Endothelial cell of umbilical vein (primary cell): ENCODE measurements around the gene KPNA1. TPM values are rescaled to one million over a fixed set of nuclear protein-coding genes. Genes with fewer than 3 reads are reported as not detected.

Experiments used
- BruUV-seq: library from RNA; stranded (reverse); fragments of 400-500 nt; replicated peaks from 2 replicates; lab custom pipeline; 2021; lab: Mats Ljungman, UMichigan
- CTCF ChIA-PET: fragments of 300-600, 350-600 bp; sonication (Branson Sonifier 250); formaldehyde crosslinking; loops from one replicate; lab custom pipeline; 2021; ENCODE audit warnings: antibody characterized with exemption, inconsistent platforms; lab: Charles Lee
- POLR2A ChIA-PET: fragments of 300-600, 350-600 bp; sonication (Branson Sonifier 250); formaldehyde crosslinking; loops from one replicate; lab custom pipeline; 2021; ENCODE audit warnings: antibody characterized with exemption, inconsistent platforms; lab: Charles Lee
- DNase-seq: peaks from one replicate; pipeline ENCODE4 v3.0.0-alpha.2; 2011; ENCODE audit warnings: low read depth, low spot score
- FAIRE-seq: peaks from 2 replicates; lab custom pipeline; 2011; peaks lifted over from hg19 to GRCh38; lab: Jason Lieb, UNC
- H2AFZ ChIP-seq: 2 replicates; pipeline ENCODE4 v1.6.0; 2012; ENCODE audit warnings: low read depth, low read length, control low read depth, inconsistent platforms
- H3K27ac ChIP-seq: 2 replicates; pipeline ENCODE4 v1.5.1; 2011; ENCODE audit warnings: low read depth, mild to moderate bottlenecking, control low read depth, low read length, moderate library complexity; ENCODE audit not compliant: insufficient read depth
- H3K27me3 ChIP-seq, 2 experiments: 2 replicates each; pipeline versions ENCODE4 v1.6.0 to v1.6.1; 2011; ENCODE audit warnings: low read length in 2 of 2, mixed read lengths in 1 of 2; ENCODE audit not compliant: control insufficient read depth in 2 of 2, insufficient read depth in 2 of 2
- H3K36me3 ChIP-seq, 2 experiments: 2 replicates in 1 of 2; 3 replicates in 1 of 2; pipeline ENCODE4 v1.5.1; 2011; ENCODE audit warnings: low read length in 2 of 2, mild to moderate bottlenecking in 1 of 2, moderate library complexity in 1 of 2; ENCODE audit not compliant: control insufficient read depth in 2 of 2, insufficient read depth in 2 of 2; ENCODE audit errors: extremely low read depth in 1 of 2
- H3K4me1 ChIP-seq: 3 replicates; pipeline ENCODE4 v1.5.1; 2011; ENCODE audit warnings: mild to moderate bottlenecking, low read length; ENCODE audit not compliant: control insufficient read depth, insufficient read depth; ENCODE audit errors: extremely low read depth
- H3K4me2 ChIP-seq: 2 replicates; pipeline ENCODE4 v1.6.1; 2011; ENCODE audit warnings: low read length, control low read depth, mixed read lengths; ENCODE audit not compliant: insufficient read depth
- H3K4me3 ChIP-seq, 3 experiments: fragments of 200-600 bp in 1 of 3; sonication (generic), shearing (Covaris generic) in 1 of 3; replicated peaks in 1 of 3; 2 replicates each; pipeline ENCODE4 v1.5.1; 2011 to 2016; ENCODE audit warnings: control low read depth in 3 of 3, low read length in 3 of 3, mild to moderate bottlenecking in 2 of 3, inconsistent platforms in 1 of 3, low read depth in 1 of 3, moderate library complexity in 1 of 3; ENCODE audit not compliant: insufficient read depth in 1 of 3
- H3K79me2 ChIP-seq: 2 replicates; pipeline ENCODE4 v1.6.0; 2012; ENCODE audit warnings: low read length, inconsistent platforms; ENCODE audit not compliant: control insufficient read depth, insufficient read depth
- H3K9ac ChIP-seq: replicated peaks from 2 replicates; pipeline ENCODE3; 2011; ENCODE audit warnings: low read length, control low read depth; ENCODE audit not compliant: insufficient read depth; ENCODE audit errors: extremely low read depth
- H3K9me1 ChIP-seq: replicated peaks from 3 replicates; pipeline ENCODE4 v1.6.0; 2011; ENCODE audit warnings: mild to moderate bottlenecking, low read length; ENCODE audit not compliant: control insufficient read depth, insufficient read depth; ENCODE audit errors: extremely low read depth
- H3K9me3 ChIP-seq: replicated peaks from 2 replicates; pipeline ENCODE4 v1.5.1; 2012; ENCODE audit warnings: low read length, inconsistent platforms; ENCODE audit not compliant: control insufficient read depth, insufficient read depth
- H4K20me1 ChIP-seq: replicated peaks from 2 replicates; pipeline ENCODE3; 2011; ENCODE audit warnings: mild to moderate bottlenecking, low read length; ENCODE audit not compliant: control insufficient read depth, insufficient read depth; ENCODE audit errors: extremely low read depth
- CTCF ChIP-seq, 2 donors: IDR thresholded peaks; 1 replicate in 1 of 2; 2 replicates in 1 of 2; pipeline ENCODE4 v1.5.1; 2011; ENCODE audit warnings: low read length in 2 of 2, mild to moderate bottlenecking in 2 of 2, moderate library complexity in 2 of 2, control low read depth in 1 of 2, inconsistent platforms in 1 of 2, low read depth in 1 of 2; ENCODE audit not compliant: insufficient read depth in 1 of 2; ENCODE audit errors: extremely low read depth in 1 of 2
- EZH2 ChIP-seq: IDR thresholded peaks from 2 replicates; pipeline ENCODE4 v1.6.1; 2012; ENCODE audit warnings: borderline replicate concordance, low read depth, mild to moderate bottlenecking, moderate library complexity, low read length, inconsistent platforms; ENCODE audit not compliant: severe bottlenecking
- FOS ChIP-seq: IDR thresholded peaks from 2 replicates; pipeline ENCODE4 v1.6.1; 2011; ENCODE audit warnings: mild to moderate bottlenecking, low read length, moderate library complexity, borderline replicate concordance; ENCODE audit not compliant: insufficient read depth
- GATA2 ChIP-seq: IDR thresholded peaks from 2 replicates; pipeline ENCODE4 v1.7.0; 2011; ENCODE audit warnings: low read depth, mild to moderate bottlenecking, moderate library complexity, mixed read lengths, low read length; ENCODE audit not compliant: insufficient read length, insufficient read depth
- JUN ChIP-seq: IDR thresholded peaks from 2 replicates; pipeline ENCODE4 v1.6.1; 2011; ENCODE audit warnings: borderline replicate concordance, low read depth; ENCODE audit not compliant: insufficient read length, insufficient read depth
- MAX ChIP-seq: IDR thresholded peaks from 2 replicates; pipeline ENCODE4 v1.6.1; 2011; ENCODE audit not compliant: insufficient read depth, insufficient read length
- MYC ChIP-seq: IDR thresholded peaks from one replicate; pipeline ENCODE4 v1.6.1; 2011; ENCODE audit warnings: mild to moderate bottlenecking, low read depth, low read length
- POLR2A ChIP-seq: IDR thresholded peaks from 2 replicates; pipeline ENCODE4 v1.6.1; 2012; ENCODE audit warnings: low read depth, mild to moderate bottlenecking, control low read depth, low read length
- POLR2AphosphoS5 ChIP-seq: IDR thresholded peaks from 2 replicates; pipeline ENCODE4 v1.6.1; 2012; ENCODE audit warnings: low read depth, mild to moderate bottlenecking, control low read depth, low read length, moderate library complexity; ENCODE audit not compliant: insufficient read depth
- dilution Hi-C: fragments of 300-500 bp; cut with MboI; formaldehyde crosslinking; loops from one replicate; pipeline ENCODE4 v1.15.0; 2019; ENCODE audit warnings: low sequenced_read_pairs; ENCODE audit not compliant: extremely low pct_ligation_motif_present
- intact Hi-C: fragments of 100-400 bp; cut with micrococcal nuclease; formaldehyde crosslinking; loops from one replicate; pipeline ENCODE4 v1.10.0; 2022
- polyA plus RNA-seq, 4 experiments: library from polyadenylated mRNA; depleted of rRNA in 3 of 4; stranded (reverse) in 3 of 4; unstranded in 1 of 4; fragments of >200 nt; gene quantifications; 2 replicates each; pipeline versions ENCODE4 v1.2.1 to v1.2.3, GENCODE V29; 2011 to 2012; ENCODE audit warnings: missing spikeins in 1 of 4
- total RNA-seq: library from RNA; stranded (reverse); gene quantifications from 2 replicates; pipeline ENCODE4 v1.2.3, GENCODE V29; 2021

Gene KPNA1
- total and polyA plus RNA-seq, 2 donors (not counting 3 experiments of a cell fraction or from before 2014, with no cell fraction given): 24.4 to 110 TPM

- H3K4me3 ChIP-seq: no peak overlapping the region
- H3K9ac ChIP-seq: no peak overlapping the region
- H4K20me1 ChIP-seq: no peaks in the 10 kb centered on the region
- intact Hi-C loops: loop anchor here (2.0 kb wide), 1 partner anchor 100 kb away; no protein-coding TSS in a partner anchor
- H3K79me2 ChIP-seq: no peaks in the 10 kb centered on the region
- H3K4me2 ChIP-seq: no peak overlapping the region
- H3K36me3 ChIP-seq: peaks cover 0 to 2% of the 10 kb centered on the region in 2 experiments
- BruUV-seq: no TSS peak
- H3K27me3 ChIP-seq: no peaks in the 10 kb centered on the region
- no peaks in the 10 kb centered on the region for H3K9me1 ChIP-seq
- no peak overlapping the region for H2AFZ ChIP-seq
- H3K9me3 ChIP-seq: no peaks in the 10 kb centered on the region
- H3K4me1 ChIP-seq: peaks cover 6% of the 10 kb centered on the region
- DNase-seq (no peak), FAIRE-seq (no peak)
- dilution Hi-C loops: no loop called here
- ChIA-PET POLR2A (no interaction called here), CTCF (interaction anchor here (1.2 to 8.8 kb wide), 3 partner anchors 17 to 120 kb away, joined by 3 to 129 read pairs (median 3); partner anchors contain the start of gene PARP14)
- TF ChIP-seq POLR2AphosphoS5 (no peak), CTCF (IDR thresholded peaks at IDR 0.05; ENCODE audit: extremely low read depth in 1 of 2, insufficient read depth in 1 of 2, low read depth in 1 of 2, low read length in 2 of 2) (no peak), MYC (no peak)
- H3K27ac ChIP-seq: no peak overlapping the region
These were observed 43.9 kb upstream of the KPNA1 start for GRCh38 chr3:122558605-122559004.

GRCh38 chr3:122557356-122557755 lies 42.6 kb upstream of the KPNA1 start:
- CTCF ChIA-PET: interaction anchor here (1.2 kb wide), 1 partner anchor 164 kb away, joined by 4 read pairs; no protein-coding TSS in a partner anchor
- H3K9me3 ChIP-seq: no peaks in the 10 kb centered on the region

More at GRCh38 chr3:122557356-122557755, 42.6 kb upstream of the KPNA1 start:
- FAIRE-seq (no peak), DNase-seq (no peak)
- no peaks in the 10 kb centered on the region for H4K20me1 ChIP-seq
- H3K4me3 ChIP-seq: no peak overlapping the region
- no peak for TF ChIP-seq FOS
- no peak for TF ChIP-seq MAX
- TF ChIP-seq POLR2AphosphoS5: no peak
- TF ChIP-seq GATA2: no peak
- TF ChIP-seq CTCF (IDR thresholded peaks at IDR 0.05; ENCODE audit: extremely low read depth in 1 of 2, insufficient read depth in 1 of 2, low read depth in 1 of 2, low read length in 2 of 2): no peak
- no peak for TF ChIP-seq POLR2A
- no peak for TF ChIP-seq JUN
- TF ChIP-seq MYC: no peak
- no peak for TF ChIP-seq EZH2
- intact Hi-C loops (no loop called here), dilution Hi-C loops (no loop called here)
- H3K27me3 ChIP-seq: no peaks in the 10 kb centered on the region
- BruUV-seq: no TSS peak
- no peaks in the 10 kb centered on the region for H3K79me2 ChIP-seq
- H3K9me1 ChIP-seq: no peaks in the 10 kb centered on the region
- H3K4me1 ChIP-seq: no peaks in the 10 kb centered on the region
- H3K9ac ChIP-seq: no peak overlapping the region
- no peak overlapping the region for H3K27ac ChIP-seq
- H3K4me2 ChIP-seq: no peak overlapping the region
- no peak overlapping the region for H2AFZ ChIP-seq
- POLR2A ChIA-PET: no interaction called here
- peaks cover 0 to 2% of the 10 kb centered on the region in 2 experiments for H3K36me3 ChIP-seq
